GM12878 (cell line): Measurements from ENCODE around the gene DNASE2B. TPM values are rescaled to one million over a fixed set of nuclear protein-coding genes. Genes with fewer than 3 reads are reported as not detected.

ENCODE experiments used
- ATAC-seq: fragments of 200-7000 bp; cut with Tn5 transposase; 3 replicates; pipeline ENCODE4 v1.9.1; 2020; ENCODE audit warnings: mild to moderate bottlenecking, moderate library complexity
- BruUV-seq: library from RNA; stranded (reverse); fragments of 400-500 nt; replicated peaks from 2 replicates; lab custom pipeline; 2021; lab: Mats Ljungman, UMichigan
- CTCF ChIA-PET: fragments of 300-600 bp; sonication (Branson Sonifier 250); formaldehyde crosslinking; extraction: SDS; loops from one replicate; lab custom pipeline; 2021; ENCODE audit warnings: inconsistent platforms; lab: Yijun Ruan, JAX
- POLR2A ChIA-PET: fragments of 350-600 bp; formaldehyde crosslinking; extraction: SDS; loops from one replicate; lab custom pipeline; 2021; ENCODE audit warnings: inconsistent platforms; lab: Charles Lee
- RAD21 ChIA-PET: fragments of 300-600 bp; sonication (Branson Sonifier 250); formaldehyde crosslinking; loops from one replicate; lab custom pipeline; 2023; ENCODE audit warnings: antibody characterized with exemption; ENCODE audit not compliant: unreplicated experiment; lab: Charles Lee
- SMC1A ChIA-PET: fragments of 300-600 bp; sonication (Branson Sonifier 250); formaldehyde crosslinking; loops from one replicate; lab custom pipeline; 2023; ENCODE audit not compliant: unreplicated experiment, uncharacterized antibody; lab: Charles Lee
- DNase-seq: peaks from one replicate; pipeline ENCODE4 v3.0.0-alpha.2; 2011; ENCODE audit warnings: low read depth, low spot score
- FAIRE-seq: peaks from 3 replicates; lab custom pipeline; 2011; peaks lifted over from hg19 to GRCh38; lab: Jason Lieb, UNC
- H2AFZ ChIP-seq: 2 replicates; pipeline ENCODE4 v1.6.0; 2011; ENCODE audit warnings: low read depth, low read length, control low read depth; ENCODE audit not compliant: control insufficient read depth
- H3K27ac ChIP-seq: 2 replicates; pipeline ENCODE4 v1.5.1; 2011; ENCODE audit warnings: control low read depth; ENCODE audit not compliant: control insufficient read depth, insufficient read depth
- H3K27me3 ChIP-seq, 2 experiments: replicated peaks in 1 of 2; 2 replicates each; pipeline versions ENCODE4 v1.6.0 to v1.6.1; 2011; ENCODE audit warnings: low read length in 1 of 2; ENCODE audit not compliant: control insufficient read depth in 2 of 2, insufficient read depth in 2 of 2
- H3K36me3 ChIP-seq, 2 experiments: 2 replicates each; pipeline ENCODE4 v1.5.1; 2011; ENCODE audit warnings: low read length in 1 of 2; ENCODE audit not compliant: control insufficient read depth in 2 of 2, insufficient read depth in 2 of 2
- H3K4me1 ChIP-seq: 2 replicates; pipeline ENCODE4 v1.6.1; 2011; ENCODE audit warnings: mild to moderate bottlenecking, low read length, moderate library complexity, mixed read lengths; ENCODE audit not compliant: control insufficient read depth, insufficient read depth
- H3K4me2 ChIP-seq: 2 replicates; pipeline ENCODE4 v1.6.0; 2011; ENCODE audit warnings: control low read depth; ENCODE audit not compliant: control insufficient read depth, insufficient read depth
- H3K4me3 ChIP-seq: fragments of 200-600 bp; sonication (generic); 2 replicates; pipeline ENCODE4 v1.5.1; 2016
- H3K79me2 ChIP-seq: 2 replicates; pipeline ENCODE4 v1.6.0; 2011; ENCODE audit warnings: low read length; ENCODE audit not compliant: control insufficient read depth, insufficient read depth
- H3K9ac ChIP-seq: 2 replicates; pipeline ENCODE4 v1.8.0; 2011; ENCODE audit warnings: low read length, control low read depth, mixed read lengths; ENCODE audit not compliant: control insufficient read depth, insufficient read depth
- H3K9me3 ChIP-seq: replicated peaks from 3 replicates; pipeline ENCODE4 v1.5.1; 2011; ENCODE audit warnings: mild to moderate bottlenecking, low read length; ENCODE audit not compliant: control insufficient read depth, insufficient read depth
- H4K20me1 ChIP-seq: 2 replicates; pipeline ENCODE4 v1.6.0; 2011; ENCODE audit not compliant: control insufficient read depth, insufficient read depth
- GATAD2B ChIP-seq: fragments of 450-650 bp; conservative IDR thresholded peaks from 2 replicates; pipeline ENCODE4 v1.6.1; 2017; ENCODE audit warnings: low read depth, mild to moderate bottlenecking, moderate library complexity
- KAT2A ChIP-seq: conservative IDR thresholded peaks from 2 replicates; pipeline ENCODE4 v1.6.1; 2011; ENCODE audit warnings: low read depth, low read length; ENCODE audit not compliant: control insufficient read depth
- MYB ChIP-seq: fragments of 150-350 bp; IDR thresholded peaks from 2 replicates; pipeline ENCODE4 v1.6.1; 2014; ENCODE audit warnings: mild to moderate bottlenecking, low read depth, low read length, borderline replicate concordance
- NBN ChIP-seq: fragments of 450-650 bp; IDR thresholded peaks from 2 replicates; pipeline ENCODE4 v1.6.1; 2016
- TARDBP ChIP-seq: IDR thresholded peaks from 2 replicates; pipeline ENCODE4 v1.6.1; 2016; ENCODE audit warnings: borderline replicate concordance
- ZNF217 ChIP-seq: fragments of 450-650 bp; IDR thresholded peaks from 2 replicates; pipeline ENCODE4 v1.6.1; 2017; ENCODE audit warnings: antibody characterized with exemption, mild to moderate bottlenecking
- WGBS: methylation state at CpG from one replicate; pipeline ENCODE4 v1.1.6; 2016; ENCODE audit warnings: low lambda C conversion rate; ENCODE audit not compliant: insufficient replicate concordance, insufficient coverage; ENCODE audit errors: missing lambda C conversion rate; 5-methylcytosine and 5-hydroxymethylcytosine counted together
- in situ Hi-C: fragments of 300-500 bp; cut with MboI; formaldehyde crosslinking; loops from 9 replicates; pipeline ENCODE4 v1.14.3; 2018; ENCODE audit warnings: mixed read lengths
- intact Hi-C: fragments of 100-400 bp; cut with micrococcal nuclease; formaldehyde crosslinking; loops from one replicate; pipeline ENCODE4 v1.14.2; 2022; ENCODE audit not compliant: unreplicated experiment
- polyA plus RNA-seq, 11 experiments: library from polyadenylated mRNA; depleted of rRNA in 4 of 11; unstranded in 6 of 11; stranded (reverse) in 5 of 11; fragments of >200 nt; fragmentation: Nextera tagmentation in 4 of 11; fragmentation: Illumina TruSeq in 1 of 11; extraction: Ambion mirVana in 4 of 11; extraction: Trizol in 1 of 11; gene quantifications; 1 replicate in 1 of 11; 2 replicates in 10 of 11; pipeline versions ENCODE4 v1.2.1 to v1.2.3, GENCODE V29; 2011 to 2016; ENCODE audit warnings: inconsistent platforms in 2 of 11, missing spikeins in 2 of 11, low read depth in 1 of 11
- total RNA-seq, 4 experiments: library from RNA; depleted of rRNA in 3 of 4; stranded (reverse); fragments of >200 nt in 3 of 4; fragmentation: Illumina TruSeq in 1 of 4; extraction: Trizol in 1 of 4; gene quantifications; 2 replicates each; pipeline versions ENCODE4 v1.2.1 to v1.2.3, GENCODE V29; 2013 to 2021
- TF ChIP-seq, protein P1 (sequence below): IDR thresholded peaks from 2 replicates; pipeline ENCODE4 v1.6.1; 2011; ENCODE audit warnings: borderline replicate concordance, low read depth, mild to moderate bottlenecking, moderate library complexity, low read length; ENCODE audit not compliant: insufficient read depth, poor library complexity, severe bottlenecking
- TF ChIP-seq, protein P2 (sequence below): fragments of 450-650 bp; IDR thresholded peaks from 2 replicates; pipeline ENCODE4 v1.6.1; 2017; ENCODE audit warnings: low read depth, mild to moderate bottlenecking, moderate library complexity
- TF ChIP-seq, protein P3 (sequence below): IDR thresholded peaks from 2 replicates; pipeline ENCODE4 v1.6.1; 2012; ENCODE audit warnings: low read depth, low read length, improper control_type of control experiment
- TF ChIP-seq, protein P4 (sequence below): fragments of 450-650 bp; formaldehyde crosslinking; IDR thresholded peaks from 2 replicates; pipeline ENCODE4 v1.4.0; 2022; ENCODE audit warnings: mild to moderate bottlenecking, moderate library complexity
- TF ChIP-seq, protein P5 (sequence below): fragments of 450-650 bp; IDR thresholded peaks from 2 replicates; pipeline ENCODE4 v1.6.1; 2018; ENCODE audit warnings: mild to moderate bottlenecking, low read depth, moderate library complexity; ENCODE audit not compliant: partially characterized antibody

DNASE2B gene
- total and polyA plus RNA-seq, 10 of the 15 experiments (the other 5 are each of a cell fraction or from before 2014, with no cell fraction given), result not detected

DNA sequence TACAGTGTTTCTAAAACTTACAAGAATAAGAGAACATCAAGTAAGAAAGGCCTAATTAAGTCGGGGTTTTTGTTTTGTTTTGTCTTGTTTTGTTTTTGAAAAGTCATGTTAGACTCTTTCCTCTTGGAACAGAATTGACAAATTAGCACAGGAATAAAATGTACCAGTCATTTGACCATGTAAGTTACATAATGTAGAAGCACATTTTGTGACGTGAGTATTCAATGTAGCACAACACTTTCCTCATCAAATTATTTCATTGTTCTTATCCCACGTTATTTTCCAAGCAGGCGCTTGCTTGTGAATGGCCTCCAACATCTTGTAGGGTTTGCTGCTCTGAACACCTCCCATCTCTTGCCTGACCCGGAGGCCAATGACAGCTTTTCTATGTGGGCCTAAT lies 34.7 kb upstream of the DNASE2B start:
- Histone ChIP-seq H3K27ac (no peak overlapping the region), H2AFZ (no peak overlapping the region), H3K4me3 (no peak overlapping the region), H3K4me2 (no peak overlapping the region), H3K79me2 (no peaks in the 10 kb centered on the region), H4K20me1 (no peaks in the 10 kb centered on the region), H3K4me1 (no peaks in the 10 kb centered on the region), H3K36me3 (no peaks in the 10 kb centered on the region), H3K9ac (no peak overlapping the region), H3K27me3 (no peaks in the 10 kb centered on the region; a peak in 1 of 4 replicates), H3K9me3 (no peaks in the 10 kb centered on the region)
- ChIA-PET CTCF (interaction anchor here (1.1 kb wide), 2 partner anchors 27 to 257 kb away, joined by 3 read pairs; no protein-coding TSS in a partner anchor), SMC1A (interaction anchor here (0.8 kb wide), 1 partner anchor 211 kb away, joined by 3 read pairs; no protein-coding TSS in a partner anchor), POLR2A (no interaction called here), RAD21 (no interaction called here)
- DNase-seq, result no peak
- ATAC-seq, result no peak
- no peak for FAIRE-seq
- intact Hi-C loops (no loop called here), in situ Hi-C loops (no loop called here)
- no TSS peak for BruUV-seq
- whole genome bisulfite sequencing, result 51% methylated on average over 5 of the region's 5 CpGs
- TF ChIP-seq NBN (no peak), KAT2A (no peak), ZNF217 (no peak), MYB (no peak), TARDBP (no peak), GATAD2B (no peak)
- TF ChIP-seq, protein P1, sequence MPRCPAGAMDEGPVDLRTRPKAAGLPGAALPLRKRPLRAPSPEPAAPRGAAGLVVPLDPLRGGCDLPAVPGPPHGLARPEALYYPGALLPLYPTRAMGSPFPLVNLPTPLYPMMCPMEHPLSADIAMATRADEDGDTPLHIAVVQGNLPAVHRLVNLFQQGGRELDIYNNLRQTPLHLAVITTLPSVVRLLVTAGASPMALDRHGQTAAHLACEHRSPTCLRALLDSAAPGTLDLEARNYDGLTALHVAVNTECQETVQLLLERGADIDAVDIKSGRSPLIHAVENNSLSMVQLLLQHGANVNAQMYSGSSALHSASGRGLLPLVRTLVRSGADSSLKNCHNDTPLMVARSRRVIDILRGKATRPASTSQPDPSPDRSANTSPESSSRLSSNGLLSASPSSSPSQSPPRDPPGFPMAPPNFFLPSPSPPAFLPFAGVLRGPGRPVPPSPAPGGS, result no peak
- TF ChIP-seq, protein P2, sequence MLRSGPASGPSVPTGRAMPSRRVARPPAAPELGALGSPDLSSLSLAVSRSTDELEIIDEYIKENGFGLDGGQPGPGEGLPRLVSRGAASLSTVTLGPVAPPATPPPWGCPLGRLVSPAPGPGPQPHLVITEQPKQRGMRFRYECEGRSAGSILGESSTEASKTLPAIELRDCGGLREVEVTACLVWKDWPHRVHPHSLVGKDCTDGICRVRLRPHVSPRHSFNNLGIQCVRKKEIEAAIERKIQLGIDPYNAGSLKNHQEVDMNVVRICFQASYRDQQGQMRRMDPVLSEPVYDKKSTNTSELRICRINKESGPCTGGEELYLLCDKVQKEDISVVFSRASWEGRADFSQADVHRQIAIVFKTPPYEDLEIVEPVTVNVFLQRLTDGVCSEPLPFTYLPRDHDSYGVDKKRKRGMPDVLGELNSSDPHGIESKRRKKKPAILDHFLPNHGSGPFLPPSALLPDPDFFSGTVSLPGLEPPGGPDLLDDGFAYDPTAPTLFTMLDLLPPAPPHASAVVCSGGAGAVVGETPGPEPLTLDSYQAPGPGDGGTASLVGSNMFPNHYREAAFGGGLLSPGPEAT, result no peak
- TF ChIP-seq, protein P3, sequence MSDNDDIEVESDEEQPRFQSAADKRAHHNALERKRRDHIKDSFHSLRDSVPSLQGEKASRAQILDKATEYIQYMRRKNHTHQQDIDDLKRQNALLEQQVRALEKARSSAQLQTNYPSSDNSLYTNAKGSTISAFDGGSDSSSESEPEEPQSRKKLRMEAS, result no peak
- TF ChIP-seq, protein P4, sequence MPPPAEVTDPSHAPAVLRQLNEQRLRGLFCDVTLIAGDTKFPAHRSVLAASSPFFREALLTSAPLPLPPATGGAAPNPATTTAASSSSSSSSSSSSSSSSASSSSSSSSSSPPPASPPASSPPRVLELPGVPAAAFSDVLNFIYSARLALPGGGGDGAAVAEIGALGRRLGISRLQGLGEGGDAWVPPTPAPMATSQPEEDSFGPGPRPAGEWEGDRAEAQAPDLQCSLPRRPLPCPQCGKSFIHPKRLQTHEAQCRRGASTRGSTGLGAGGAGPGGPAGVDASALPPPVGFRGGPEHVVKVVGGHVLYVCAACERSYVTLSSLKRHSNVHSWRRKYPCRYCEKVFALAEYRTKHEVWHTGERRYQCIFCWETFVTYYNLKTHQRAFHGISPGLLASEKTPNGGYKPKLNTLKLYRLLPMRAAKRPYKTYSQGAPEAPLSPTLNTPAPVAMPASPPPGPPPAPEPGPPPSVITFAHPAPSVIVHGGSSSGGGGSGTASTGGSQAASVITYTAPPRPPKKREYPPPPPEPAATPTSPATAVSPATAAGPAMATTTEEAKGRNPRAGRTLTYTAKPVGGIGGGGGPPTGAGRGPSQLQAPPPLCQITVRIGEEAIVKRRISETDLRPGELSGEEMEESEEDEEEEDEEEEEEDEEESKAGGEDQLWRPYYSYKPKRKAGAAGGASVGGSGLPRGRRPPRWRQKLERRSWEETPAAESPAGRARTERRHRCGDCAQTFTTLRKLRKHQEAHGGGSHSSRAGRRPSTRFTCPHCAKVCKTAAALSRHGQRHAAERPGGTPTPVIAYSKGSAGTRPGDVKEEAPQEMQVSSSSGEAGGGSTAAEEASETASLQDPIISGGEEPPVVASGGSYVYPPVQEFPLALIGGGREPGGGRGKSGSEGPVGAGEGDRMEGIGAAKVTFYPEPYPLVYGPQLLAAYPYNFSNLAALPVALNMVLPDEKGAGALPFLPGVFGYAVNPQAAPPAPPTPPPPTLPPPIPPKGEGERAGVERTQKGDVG (CRISPR knock-in tag), result no peak
- TF ChIP-seq, protein P5, sequence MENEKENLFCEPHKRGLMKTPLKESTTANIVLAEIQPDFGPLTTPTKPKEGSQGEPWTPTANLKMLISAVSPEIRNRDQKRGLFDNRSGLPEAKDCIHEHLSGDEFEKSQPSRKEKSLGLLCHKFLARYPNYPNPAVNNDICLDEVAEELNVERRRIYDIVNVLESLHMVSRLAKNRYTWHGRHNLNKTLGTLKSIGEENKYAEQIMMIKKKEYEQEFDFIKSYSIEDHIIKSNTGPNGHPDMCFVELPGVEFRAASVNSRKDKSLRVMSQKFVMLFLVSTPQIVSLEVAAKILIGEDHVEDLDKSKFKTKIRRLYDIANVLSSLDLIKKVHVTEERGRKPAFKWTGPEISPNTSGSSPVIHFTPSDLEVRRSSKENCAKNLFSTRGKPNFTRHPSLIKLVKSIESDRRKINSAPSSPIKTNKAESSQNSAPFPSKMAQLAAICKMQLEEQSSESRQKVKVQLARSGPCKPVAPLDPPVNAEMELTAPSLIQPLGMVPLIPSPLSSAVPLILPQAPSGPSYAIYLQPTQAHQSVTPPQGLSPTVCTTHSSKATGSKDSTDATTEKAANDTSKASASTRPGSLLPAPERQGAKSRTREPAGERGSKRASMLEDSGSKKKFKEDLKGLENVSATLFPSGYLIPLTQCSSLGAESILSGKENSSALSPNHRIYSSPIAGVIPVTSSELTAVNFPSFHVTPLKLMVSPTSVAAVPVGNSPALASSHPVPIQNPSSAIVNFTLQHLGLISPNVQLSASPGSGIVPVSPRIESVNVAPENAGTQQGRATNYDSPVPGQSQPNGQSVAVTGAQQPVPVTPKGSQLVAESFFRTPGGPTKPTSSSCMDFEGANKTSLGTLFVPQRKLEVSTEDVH, result no peak
